Esophagus squamous epithelium (tissue), 4 donors: ENCODE data around the gene SLFNL1.

Experiments
- CTCF ChIP-seq, 6 experiments: fragments of 450-650 bp in 4 of 6; fragments of 200-600 bp in 2 of 6; sonication (generic) in 2 of 6; IDR thresholded peaks; one replicate each; pipeline ENCODE4 v1.5.1; 2016 to 2019; ENCODE audit warnings: antibody characterized with exemption in 6 of 6, mild to moderate bottlenecking in 4 of 6, moderate library complexity in 4 of 6
- POLR2A ChIP-seq, 4 donors: fragments of 450-650 bp; IDR thresholded peaks; one replicate each; pipeline ENCODE4 v1.6.1; 2017; ENCODE audit warnings: antibody characterized with exemption in 4 of 4, mild to moderate bottlenecking in 4 of 4, moderate library complexity in 3 of 4

- no peak for TF ChIP-seq CTCF (IDR thresholded peaks at IDR 0.05)
- no peak for TF ChIP-seq POLR2A (IDR thresholded peaks at IDR 0.05)
These were observed 38.2 kb downstream of the SLFNL1 start for GRCh38 chr1:40983286-40983685.
